Loucy (cell line): ENCODE data around the gene WNK3.

Experiments
- EZH2phosphoT487 ChIP-seq: fragments of 200-600 bp; IDR thresholded peaks from 2 replicates; pipeline ENCODE4 v1.6.1; 2018; ENCODE audit warnings: antibody characterized with exemption, mild to moderate bottlenecking, moderate library complexity, borderline replicate concordance
- TF ChIP-seq, protein P1 (sequence below): fragments of 200-600 bp; sonication (generic); conservative IDR thresholded peaks from 2 replicates; pipeline ENCODE4 v1.5.1; 2014; ENCODE audit warnings: mild to moderate bottlenecking, antibody characterized with exemption, low read length

- TF ChIP-seq, protein P1, sequence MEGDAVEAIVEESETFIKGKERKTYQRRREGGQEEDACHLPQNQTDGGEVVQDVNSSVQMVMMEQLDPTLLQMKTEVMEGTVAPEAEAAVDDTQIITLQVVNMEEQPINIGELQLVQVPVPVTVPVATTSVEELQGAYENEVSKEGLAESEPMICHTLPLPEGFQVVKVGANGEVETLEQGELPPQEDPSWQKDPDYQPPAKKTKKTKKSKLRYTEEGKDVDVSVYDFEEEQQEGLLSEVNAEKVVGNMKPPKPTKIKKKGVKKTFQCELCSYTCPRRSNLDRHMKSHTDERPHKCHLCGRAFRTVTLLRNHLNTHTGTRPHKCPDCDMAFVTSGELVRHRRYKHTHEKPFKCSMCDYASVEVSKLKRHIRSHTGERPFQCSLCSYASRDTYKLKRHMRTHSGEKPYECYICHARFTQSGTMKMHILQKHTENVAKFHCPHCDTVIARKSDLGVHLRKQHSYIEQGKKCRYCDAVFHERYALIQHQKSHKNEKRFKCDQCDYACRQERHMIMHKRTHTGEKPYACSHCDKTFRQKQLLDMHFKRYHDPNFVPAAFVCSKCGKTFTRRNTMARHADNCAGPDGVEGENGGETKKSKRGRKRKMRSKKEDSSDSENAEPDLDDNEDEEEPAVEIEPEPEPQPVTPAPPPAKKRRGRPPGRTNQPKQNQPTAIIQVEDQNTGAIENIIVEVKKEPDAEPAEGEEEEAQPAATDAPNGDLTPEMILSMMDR, result no peak
- no peak for TF ChIP-seq EZH2phosphoT487
These were observed 127.3 kb downstream of the WNK3 start for GRCh38 chrX:54230435-54231148.
